Mesothelial cell of epicardium (in vitro differentiated cells): Measurements from ENCODE around the gene KXD1. TPM values are rescaled to one million over a fixed set of nuclear protein-coding genes. Genes with fewer than 3 reads are reported as not detected.
"Not testable (repeated sequence)": the region's sequence is repeated elsewhere in the genome, so short reads cannot be mapped to it uniquely, and the experiment has no call there.

ENCODE experiments used
- DNase-seq, 2 experiments: peaks; one replicate each; pipeline ENCODE4 v3.0.0; 2021; ENCODE audit warnings: low spot score in 2 of 2; ENCODE audit not compliant: unreplicated experiment in 2 of 2
- H3K27ac Mint-ChIP-seq: 2 replicates; pipeline ENCODE4 v1.8.0; 2021; ENCODE audit warnings: mixed read lengths
- H3K27me3 Mint-ChIP-seq: 2 replicates; pipeline ENCODE4 v1.8.0; 2021; ENCODE audit warnings: low read depth, mixed read lengths
- H3K36me3 Mint-ChIP-seq: 2 replicates; pipeline ENCODE4 v1.8.0; 2021; ENCODE audit warnings: mixed read lengths
- H3K4me1 Mint-ChIP-seq: 2 replicates; pipeline ENCODE4 v1.8.0; 2021; ENCODE audit warnings: mixed read lengths
- H3K4me3 Mint-ChIP-seq: 2 replicates; pipeline ENCODE4 v1.8.0; 2021; ENCODE audit warnings: mild to moderate bottlenecking, moderate library complexity, mixed read lengths
- H3K9me3 Mint-ChIP-seq: 2 replicates; pipeline ENCODE4 v1.8.0; 2021; ENCODE audit warnings: mixed read lengths
- CTCF ChIP-seq: fragments of 200-600 bp; sonication (generic); IDR thresholded peaks from one replicate; pipeline ENCODE4 v1.5.0; 2021; ENCODE audit warnings: antibody characterized with exemption; ENCODE audit not compliant: unreplicated experiment
- total RNA-seq: library from RNA; stranded (reverse); gene quantifications from 3 replicates; pipeline ENCODE4 v1.2.1, GENCODE V29; 2021

KXD1 gene
- total RNA-seq, 1 donor from 2014 or later: 80.3 TPM

GRCh38 chr19:18521692-18522123 is 36.0 kb upstream of the KXD1 start, which contains the start of gene ELL:
Gene ELL, minus strand, starts transcription at chr19:18522070. Its CDS starts 15 bp downstream, at chr19:18522055.
- H3K4me3 Mint-ChIP-seq: peak within 1 kb of the TSS; percentile 85
- peaks cover 11% of the 10 kb centered on the region for H3K4me1 Mint-ChIP-seq
- DNase-seq: no peak
- no peaks in the 10 kb centered on the region for H3K27me3 Mint-ChIP-seq
- peak within 1 kb of the TSS; percentile 97 for H3K27ac Mint-ChIP-seq
- H3K9me3 Mint-ChIP-seq: no peaks in the 10 kb centered on the region
- H3K36me3 Mint-ChIP-seq: no peaks in the 10 kb centered on the region
- no peak for TF ChIP-seq CTCF

DNA sequence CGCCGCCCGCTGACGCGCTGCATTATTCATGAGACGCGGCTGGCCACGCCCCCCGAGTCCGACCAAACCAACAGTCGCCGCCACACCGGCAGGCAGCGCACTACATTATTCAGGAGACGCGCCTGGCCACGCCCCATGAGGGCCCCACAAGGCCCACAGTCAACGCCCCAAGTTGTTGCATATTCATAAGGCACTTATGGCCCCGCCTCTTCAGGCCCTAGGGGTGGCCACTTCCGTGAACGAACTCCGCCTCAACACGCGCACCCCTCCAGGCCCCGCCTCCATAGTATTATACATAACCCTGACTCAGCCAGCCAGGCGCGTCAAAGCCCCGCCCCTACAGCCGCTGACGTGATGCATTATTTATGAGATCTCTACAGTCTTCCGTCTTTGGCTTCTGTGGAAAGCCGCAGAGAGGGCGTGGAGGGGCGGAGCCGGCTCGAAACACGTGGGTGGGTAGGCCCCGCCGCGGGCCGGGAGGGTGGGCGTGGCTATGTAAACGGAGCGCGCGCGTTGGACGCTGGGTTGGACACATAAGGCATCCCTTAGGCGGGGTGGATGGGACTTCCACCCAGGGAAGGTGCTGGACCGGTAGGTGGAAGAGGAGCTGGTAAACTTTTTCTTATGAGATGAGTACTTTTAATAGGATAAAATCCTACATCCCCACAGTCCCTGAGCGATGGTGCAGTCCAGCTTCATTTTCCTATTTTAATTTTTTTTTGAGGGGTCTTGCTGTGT is 35.4 kb upstream of the KXD1 start:
- peak; percentile 100 for DNase-seq
- Mint-ChIP-seq H3K27me3 (no peaks in the 10 kb centered on the region), H3K9me3 (no peaks in the 10 kb centered on the region), H3K27ac (peak overlapping the region; percentile 96), H3K4me3 (peak overlapping the region; percentile 85), H3K4me1 (peaks cover 11% of the 10 kb centered on the region), H3K36me3 (no peaks in the 10 kb centered on the region)
- TF ChIP-seq CTCF: no peak

DNA sequence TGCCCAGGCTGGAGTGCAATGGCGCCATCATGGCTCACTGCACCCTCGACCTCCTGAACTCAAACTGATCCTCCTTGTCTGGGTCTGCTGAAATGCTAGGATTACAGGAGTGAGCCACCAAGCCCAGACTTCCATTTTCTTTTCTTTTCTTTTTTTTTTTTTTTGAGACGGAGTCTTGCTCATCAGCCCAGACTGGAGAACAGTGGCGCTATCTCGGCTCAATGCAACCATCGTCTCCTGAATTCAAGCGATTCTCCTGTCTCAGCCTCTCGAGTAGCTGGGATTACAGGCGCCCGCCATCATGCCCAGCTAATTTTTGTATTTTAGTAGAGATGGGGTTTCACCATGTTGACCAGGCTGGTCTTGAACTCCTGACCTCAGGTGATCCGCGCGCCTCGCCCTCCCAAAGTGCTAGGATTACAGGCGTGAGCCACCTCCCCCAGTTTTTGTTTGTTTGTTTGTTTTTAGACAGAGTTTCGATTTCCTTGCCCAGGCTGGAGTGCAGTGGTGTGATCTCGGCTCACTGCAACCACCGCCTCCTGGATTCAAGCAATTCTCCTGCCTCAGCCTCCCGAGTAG is 34.7 kb upstream of the KXD1 start:
- H3K27me3 Mint-ChIP-seq, DNase-seq, H3K36me3 Mint-ChIP-seq, H3K9me3 Mint-ChIP-seq: not testable (repeated sequence)
- Mint-ChIP-seq H3K4me3 (peak overlapping the region; percentile 85), H3K4me1 (peaks cover 11% of the 10 kb centered on the region), H3K27ac (peak overlapping the region; percentile 61)

DNA sequence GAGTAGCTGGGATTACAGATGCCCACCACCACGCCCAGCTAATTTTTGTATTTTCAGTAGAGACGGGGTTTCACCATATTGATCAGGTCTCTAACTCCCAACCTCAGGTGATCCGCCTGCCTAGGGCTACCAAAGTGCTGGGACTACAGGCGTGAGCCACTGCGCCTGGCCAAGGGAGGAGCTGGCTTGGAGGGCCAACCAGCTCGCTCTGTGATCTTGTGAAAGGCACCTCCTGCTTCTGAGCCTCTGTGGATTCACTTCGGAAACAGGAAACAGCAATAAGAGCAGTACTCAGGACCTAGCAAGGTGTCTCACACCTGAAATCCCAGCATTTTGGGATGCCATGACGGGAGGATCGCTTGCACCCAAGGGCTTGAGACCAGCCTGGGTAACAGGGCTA is 33.8 kb upstream of the KXD1 start:
- H3K4me1 Mint-ChIP-seq: peaks cover 11% of the 10 kb centered on the region
- no peak overlapping the region for H3K4me3 Mint-ChIP-seq
- DNase-seq: no peak
- H3K27me3 Mint-ChIP-seq: no peaks in the 10 kb centered on the region
- H3K27ac Mint-ChIP-seq: no peak overlapping the region
- no peak for TF ChIP-seq CTCF
- no peaks in the 10 kb centered on the region for H3K36me3 Mint-ChIP-seq
- H3K9me3 Mint-ChIP-seq: no peaks in the 10 kb centered on the region

GRCh38 chr19:18526316-18526715 is 31.4 kb upstream of the KXD1 start:
- Mint-ChIP-seq H3K27me3 (no peaks in the 10 kb centered on the region), H3K4me3 (no peak overlapping the region), H3K4me1 (no peaks in the 10 kb centered on the region), H3K9me3 (no peaks in the 10 kb centered on the region), H3K27ac (no peak overlapping the region), H3K36me3 (peaks cover 2% of the 10 kb centered on the region)
- no peak for TF ChIP-seq CTCF
- DNase-seq: no peak

- Mint-ChIP-seq H3K27me3 (no peaks in the 10 kb centered on the region), H3K9me3 (no peaks in the 10 kb centered on the region)
These were observed 27.9 kb upstream of the KXD1 start for GRCh38 chr19:18529782-18530181.

More at GRCh38 chr19:18529782-18530181, 27.9 kb upstream of the KXD1 start:
- Mint-ChIP-seq H3K27ac (no peak overlapping the region), H3K4me3 (no peak overlapping the region), H3K36me3 (peaks cover 16% of the 10 kb centered on the region), H3K4me1 (no peaks in the 10 kb centered on the region)
- DNase-seq: no peak
- no peak for TF ChIP-seq CTCF
